Fibroblast of skin of scalp (primary cell): ENCODE measurements around the gene FBXO41.
"Not testable (repeated sequence)": the region's sequence is repeated elsewhere in the genome, so short reads cannot be mapped to it uniquely, and the experiment has no call there.

Source experiments
- DNase-seq: peaks from one replicate; pipeline ENCODE4 v3.0.0-alpha.2; 2013

Gene FBXO41

GRCh38 chr2:73286134-73286655 is 1.9 kb upstream of the FBXO41 start:
- DNase-seq: no peak

- DNase-seq: no peak
Observed at GRCh38 chr2:73285159-73285739, 971 bp upstream of the FBXO41 start.

DNA sequence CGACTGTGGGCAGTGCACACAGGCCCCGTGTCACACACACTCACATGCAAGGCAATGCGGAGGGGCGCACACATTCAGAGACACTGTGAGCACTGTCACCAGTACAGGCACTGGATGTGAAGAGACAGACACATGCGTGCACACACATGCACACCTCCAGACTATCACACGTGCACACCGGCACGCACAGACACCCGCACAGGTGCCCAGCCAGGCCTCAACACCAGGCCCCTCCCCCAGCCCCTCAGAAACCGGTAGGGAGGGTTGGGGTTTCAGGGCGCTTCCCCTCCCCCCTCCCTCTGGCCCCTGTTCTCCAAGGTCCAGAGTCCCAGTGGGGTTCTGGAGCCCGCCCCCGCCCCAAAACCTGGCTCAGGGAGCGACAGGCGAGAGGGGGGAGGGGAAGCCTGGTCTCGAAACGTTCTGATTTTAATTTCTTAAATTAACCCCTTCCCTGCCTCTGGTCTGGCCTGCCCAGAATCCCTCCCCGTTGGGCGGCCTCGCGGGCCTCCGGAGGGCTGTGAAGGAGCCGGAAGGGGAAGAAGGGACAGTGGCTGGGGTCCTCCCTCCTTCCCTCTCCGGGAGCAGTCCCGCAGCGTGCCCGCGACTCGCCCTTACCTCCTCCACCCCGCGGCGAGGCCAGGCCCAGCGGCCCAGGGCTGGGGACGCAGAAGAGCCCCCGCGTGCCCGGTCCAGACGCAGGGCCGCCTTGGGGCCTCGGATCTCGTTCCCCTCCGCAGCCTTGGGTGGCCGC is 558 bp downstream of the FBXO41 start:
- no peak for DNase-seq

DNA sequence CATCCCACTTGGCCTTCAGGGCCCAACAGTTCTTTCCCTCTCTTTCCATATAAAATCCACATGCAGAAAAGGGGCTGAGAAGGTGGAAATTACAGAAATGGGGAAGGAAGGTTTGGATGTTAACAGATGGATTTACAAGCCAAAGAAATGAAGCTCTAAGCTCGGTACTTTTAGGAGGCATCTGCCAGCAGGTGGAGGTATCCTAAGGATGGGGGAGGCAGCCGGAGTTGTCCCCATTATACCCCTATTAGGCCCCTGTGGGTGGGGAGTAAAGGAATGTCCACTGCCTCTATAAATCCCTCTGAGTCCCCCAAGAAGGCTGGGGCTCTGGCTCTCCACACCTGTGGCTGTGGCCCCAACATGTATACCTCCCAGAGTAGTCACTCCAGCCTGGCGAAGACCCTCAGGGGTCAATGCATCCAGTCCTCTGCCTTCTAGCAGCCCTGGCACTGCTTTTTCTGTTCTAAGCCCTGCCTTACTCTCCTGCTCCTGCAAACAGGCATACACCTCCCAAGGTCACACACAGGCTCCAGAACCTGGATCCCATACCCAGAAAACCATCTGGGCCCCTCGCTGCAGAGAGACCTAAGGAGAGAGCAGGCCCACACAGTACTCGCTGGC is 1.2 kb downstream of the FBXO41 start:
- DNase-seq: no peak

DNA sequence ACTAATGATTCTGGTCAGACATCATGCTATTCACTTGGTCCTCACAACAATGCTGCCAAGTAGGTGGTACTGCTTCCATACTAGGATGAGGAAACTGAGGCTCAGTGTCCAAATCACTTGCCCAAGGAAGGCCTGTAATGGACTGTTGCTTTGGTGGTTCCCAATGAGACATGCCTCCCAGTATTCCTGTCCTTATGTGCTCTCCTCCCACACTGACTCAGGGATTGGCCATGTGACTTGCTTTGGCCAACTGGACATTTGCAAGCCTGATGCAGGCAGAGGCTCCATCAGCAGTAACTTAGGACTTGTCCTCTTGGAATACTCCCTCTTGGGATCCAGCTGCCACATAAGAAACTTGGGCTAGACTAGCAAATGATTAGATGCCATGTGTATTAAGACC is 3.0 kb downstream of the FBXO41 start:
- no peak for DNase-seq

DNA sequence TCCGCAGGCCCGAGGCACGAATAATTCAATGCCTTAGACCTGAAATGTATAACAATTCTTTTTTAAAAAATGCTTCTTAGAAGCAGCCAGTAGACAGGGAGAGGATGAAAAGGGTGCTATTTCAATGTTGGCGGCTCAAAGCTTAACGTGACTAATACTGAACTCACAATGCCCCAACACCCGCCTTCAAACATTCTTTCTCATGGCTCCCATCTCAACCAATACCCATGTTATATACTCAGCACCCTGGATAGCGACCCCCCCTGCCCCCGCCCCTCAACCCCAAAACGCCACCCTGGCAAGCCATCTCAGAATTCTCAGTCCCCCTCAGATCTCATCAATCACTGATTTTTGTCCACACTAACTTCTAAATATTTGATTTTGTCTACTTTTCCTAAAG is 4.4 kb downstream of the FBXO41 start:
- DNase-seq: no peak

DNA sequence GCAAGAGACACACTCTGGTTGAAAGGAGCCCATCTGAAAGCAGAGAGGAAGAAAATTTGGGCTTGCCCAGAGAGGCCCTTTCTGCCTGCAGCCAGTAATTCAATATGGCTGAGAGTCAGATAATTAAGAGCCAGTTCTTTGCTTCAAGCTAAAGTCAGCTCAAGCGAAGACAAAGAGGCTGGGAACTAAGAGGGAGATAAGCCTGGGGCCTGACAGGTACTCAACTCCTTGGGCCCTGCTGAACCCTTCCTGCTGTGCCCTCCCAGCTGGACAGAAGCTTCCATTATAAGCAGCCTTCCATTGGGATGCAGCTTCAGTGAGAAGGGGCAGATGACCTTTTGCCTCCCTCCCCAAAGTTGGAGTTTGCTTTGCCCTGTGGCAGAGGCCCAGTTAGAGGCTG is 12.0 kb downstream of the FBXO41 start:
- no peak for DNase-seq

- no peak for DNase-seq
Observed at GRCh38 chr2:73269686-73270465, 14.4 kb downstream of the FBXO41 start.

- DNase-seq: peak; percentile 17
Observed at GRCh38 chr2:73268830-73269685, 15.2 kb downstream of the FBXO41 start.

GRCh38 chr2:73268366-73268829 is 15.9 kb downstream of the FBXO41 start:
- no peak for DNase-seq

- DNase-seq: no peak
Observed at GRCh38 chr2:73267008-73267407, 17.3 kb downstream of the FBXO41 start.

GRCh38 chr2:73266061-73266901 is 18.0 kb downstream of the FBXO41 start:
- DNase-seq: no peak

DNA sequence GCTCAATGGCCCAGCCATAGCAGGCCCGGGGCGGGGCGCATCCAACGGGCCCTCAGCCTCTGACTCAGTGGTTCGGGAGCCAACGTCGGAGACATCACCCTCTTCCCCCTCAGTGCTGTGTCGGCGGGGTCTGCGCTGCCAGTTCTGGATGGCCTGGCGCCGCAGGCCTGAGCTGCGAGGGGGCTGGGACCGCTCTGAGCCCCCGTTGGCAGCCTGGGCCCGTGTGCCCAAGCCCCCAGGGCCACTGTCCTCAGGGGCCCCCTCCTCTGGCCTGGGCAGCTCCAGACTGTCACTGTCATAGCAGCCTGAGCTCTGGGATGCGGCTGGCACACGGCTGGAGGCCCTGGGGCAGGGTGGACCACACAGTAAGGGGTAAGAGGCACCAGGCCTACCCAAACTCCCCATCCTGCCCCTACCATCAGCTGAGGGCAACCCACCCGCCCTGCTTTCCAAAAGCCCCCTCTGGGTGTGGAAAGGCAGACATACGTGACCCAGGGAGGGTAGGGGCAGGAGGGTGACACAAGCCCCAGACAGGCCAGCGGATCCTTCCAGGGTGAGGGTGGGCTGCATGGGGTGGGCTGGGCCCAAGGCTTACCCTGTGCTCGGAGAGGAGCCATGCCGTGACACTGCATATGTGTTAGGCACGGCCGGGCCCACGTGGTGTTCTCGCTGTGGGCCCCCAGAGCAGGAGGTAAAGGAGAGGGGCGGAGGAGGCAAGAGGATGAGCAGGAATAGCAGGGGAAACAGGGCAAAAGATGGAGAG is 18.8 kb downstream of the FBXO41 start:
- no peak for DNase-seq

- DNase-seq: no peak
Observed at GRCh38 chr2:73264783-73265182, 19.5 kb downstream of the FBXO41 start.

DNA sequence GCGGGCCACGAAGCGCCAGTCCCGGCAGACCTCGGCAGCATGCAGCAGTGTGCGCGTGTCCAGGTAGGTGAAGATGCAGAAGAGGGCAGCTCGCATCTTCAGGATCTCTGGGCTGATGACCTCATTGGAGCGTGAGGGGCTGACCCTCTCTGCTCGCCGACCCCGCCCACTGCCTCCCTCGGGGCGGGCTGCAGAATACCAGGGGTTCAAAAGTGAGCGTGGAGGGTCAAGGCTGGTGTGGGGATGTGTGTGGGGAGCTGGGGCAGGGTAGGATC is 20.0 kb downstream of the FBXO41 start:
- no peak for DNase-seq

GRCh38 chr2:73263540-73264331 is 20.5 kb downstream of the FBXO41 start:
- no peak for DNase-seq

GRCh38 chr2:73262691-73263429 is 21.4 kb downstream of the FBXO41 start:
- DNase-seq: not testable (repeated sequence)

GRCh38 chr2:73262108-73262651 is 22.1 kb downstream of the FBXO41 start:
- DNase-seq: no peak
